WTC11 (cell line): Measurements from ENCODE around the gene CDH19. TPM values are rescaled to one million over a fixed set of nuclear protein-coding genes. Genes with fewer than 3 reads are reported as not detected.

Experiments
- ATAC-seq: fragments of 200-7000 bp; cut with Tn5 transposase; 2 replicates; pipeline ENCODE4 v1.10.0; 2021; ENCODE audit warnings: mild to moderate bottlenecking, moderate library complexity
- CTCF ChIA-PET: fragments of 300-600 bp; sonication (Branson Sonifier 250); formaldehyde crosslinking; loops from one replicate; lab custom pipeline; 2021; ENCODE audit warnings: antibody characterized with exemption; lab: Charles Lee
- POLR2A ChIA-PET: fragments of 350-600 bp; sonication (Branson Sonifier 250); formaldehyde crosslinking; loops from one replicate; lab custom pipeline; 2021; ENCODE audit warnings: antibody characterized with exemption; lab: Charles Lee
- DNase-seq: peaks from one replicate; pipeline ENCODE4 v3.0.0; 2021; ENCODE audit warnings: low spot score
- H3K27ac Mint-ChIP-seq: 2 replicates; pipeline ENCODE4 v1.8.0; 2021; ENCODE audit warnings: mixed read lengths
- H3K27me3 Mint-ChIP-seq: 2 replicates; pipeline ENCODE4 v1.8.0; 2021; ENCODE audit warnings: low read depth, mild to moderate bottlenecking, moderate library complexity, mixed read lengths
- H3K36me3 Mint-ChIP-seq: 2 replicates; pipeline ENCODE4 v1.8.0; 2021; ENCODE audit warnings: mixed read lengths
- H3K4me1 Mint-ChIP-seq: 2 replicates; pipeline ENCODE4 v1.8.0; 2022; ENCODE audit warnings: mixed read lengths
- H3K4me3 Mint-ChIP-seq: 2 replicates; pipeline ENCODE4 v1.8.0; 2021; ENCODE audit warnings: mild to moderate bottlenecking, moderate library complexity, mixed read lengths
- H3K9me3 Mint-ChIP-seq: 2 replicates; pipeline ENCODE4 v1.8.0; 2021; ENCODE audit warnings: mixed read lengths
- ATF1 ChIP-seq: sonication (generic); formaldehyde crosslinking; IDR thresholded peaks from 2 replicates; pipeline ENCODE4 v1.8.1; 2023; ENCODE audit warnings: mild to moderate bottlenecking, moderate library complexity, missing genetic modification reagents
- EMX1 ChIP-seq: fragments of 250-450 bp; sonication (Bioruptor Pico); IDR thresholded peaks from 2 replicates; pipeline ENCODE4 v1.8.0; 2021; ENCODE audit warnings: mild to moderate bottlenecking
- ESRRA ChIP-seq: sonication (generic); formaldehyde crosslinking; IDR thresholded peaks from 2 replicates; pipeline ENCODE4 v1.8.1; 2022; ENCODE audit warnings: mild to moderate bottlenecking, missing genetic modification reagents, borderline replicate concordance
- FOXK1 ChIP-seq: sonication (generic); formaldehyde crosslinking; IDR thresholded peaks from 2 replicates; pipeline ENCODE4 v1.8.0; 2022; ENCODE audit warnings: mild to moderate bottlenecking, moderate library complexity, missing genetic modification reagents
- FOXP1 ChIP-seq: sonication (generic); formaldehyde crosslinking; IDR thresholded peaks from 2 replicates; pipeline ENCODE4 v1.8.0; 2022; ENCODE audit warnings: missing genetic modification reagents, mild to moderate bottlenecking, moderate library complexity, borderline replicate concordance
- GTF2I ChIP-seq: fragments of 250-450 bp; sonication (Bioruptor Pico); conservative IDR thresholded peaks from 2 replicates; pipeline ENCODE4 v1.4.0; 2021; ENCODE audit warnings: mild to moderate bottlenecking
- HMGA2 ChIP-seq: fragments of 250-450 bp; sonication (Bioruptor Pico); IDR thresholded peaks from 2 replicates; pipeline ENCODE4 v1.4.0; 2021; ENCODE audit warnings: mild to moderate bottlenecking, moderate library complexity
- JAZF1 ChIP-seq: fragments of 250-450 bp; sonication (Bioruptor Pico); IDR thresholded peaks from 2 replicates; pipeline ENCODE4 v1.9.0; 2021; ENCODE audit warnings: moderate library complexity, mild to moderate bottlenecking, inconsistent platforms
- JUN ChIP-seq: sonication (generic); formaldehyde crosslinking; IDR thresholded peaks from 2 replicates; pipeline ENCODE4 v1.8.0; 2023; ENCODE audit warnings: mild to moderate bottlenecking, missing genetic modification reagents
- NFE2L1 ChIP-seq: sonication (generic); formaldehyde crosslinking; IDR thresholded peaks from 2 replicates; pipeline ENCODE4 v1.8.1; 2023; ENCODE audit warnings: missing genetic modification reagents
- PRDM15 ChIP-seq: sonication (generic); formaldehyde crosslinking; IDR thresholded peaks from 2 replicates; pipeline ENCODE4 v1.8.0; 2022; ENCODE audit warnings: missing genetic modification reagents
- STAT6 ChIP-seq: sonication (generic); formaldehyde crosslinking; conservative IDR thresholded peaks from 2 replicates; pipeline ENCODE4 v1.8.1; 2023; ENCODE audit warnings: mild to moderate bottlenecking, low read depth, missing genetic modification reagents, moderate library complexity
- ZMAT4 ChIP-seq: fragments of 250-450 bp; sonication (Bioruptor Pico); IDR thresholded peaks from 2 replicates; pipeline ENCODE4 v1.9.0; 2021; ENCODE audit warnings: mild to moderate bottlenecking
- ZNF121 ChIP-seq: sonication (generic); formaldehyde crosslinking; IDR thresholded peaks from 2 replicates; pipeline ENCODE4 v1.8.0; 2023; ENCODE audit warnings: missing genetic modification reagents
- ZNF263 ChIP-seq: sonication (generic); formaldehyde crosslinking; IDR thresholded peaks from 2 replicates; pipeline ENCODE4 v1.8.1; 2022; ENCODE audit warnings: low read depth, mild to moderate bottlenecking, moderate library complexity, missing genetic modification reagents
- total RNA-seq: library from RNA; stranded (reverse); gene quantifications from 3 replicates; pipeline ENCODE4 v1.2.3, GENCODE V29; 2021
- TF ChIP-seq, protein P1 (sequence below): sonication (generic); formaldehyde crosslinking; IDR thresholded peaks from 2 replicates; pipeline ENCODE4 v1.8.0; 2023; ENCODE audit warnings: mild to moderate bottlenecking, missing genetic modification reagents

Gene CDH19
- total RNA-seq, 1 experiment from 2014 or later = not detected

DNA sequence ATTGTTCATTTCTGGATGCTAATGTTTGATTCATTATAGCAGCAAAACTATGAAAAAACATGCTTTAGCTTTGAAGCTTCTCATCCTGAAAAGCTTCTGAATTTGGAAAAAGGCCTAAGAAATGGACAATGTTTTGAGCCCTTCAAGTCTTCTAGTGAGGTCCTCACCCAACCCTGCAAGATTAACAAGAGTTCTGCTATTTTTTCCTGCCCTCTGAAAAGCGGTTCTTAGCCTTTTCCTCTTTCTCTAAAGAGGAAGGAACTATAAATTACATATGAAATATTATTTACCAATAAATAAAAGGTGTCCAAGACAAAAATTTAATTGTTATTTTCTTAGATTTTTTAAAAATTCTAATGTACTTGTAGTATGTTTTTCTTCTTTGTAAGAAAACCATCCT lies 19.9 kb upstream of the CDH19 start:
- Mint-ChIP-seq H3K9me3 (peaks cover 3% of the 10 kb centered on the region; the same call in 1 of the 2 replicates), H3K4me3 (no peak overlapping the region), H3K36me3 (no peaks in the 10 kb centered on the region), H3K4me1 (peaks cover 23% of the 10 kb centered on the region), H3K27ac (no peak overlapping the region), H3K27me3 (no peaks in the 10 kb centered on the region)
- no peak for TF ChIP-seq ZMAT4 (CRISPR knock-in tag)
- TF ChIP-seq PRDM15 = no peak
- TF ChIP-seq ZNF263 (CRISPR knock-in tag) = no peak
- TF ChIP-seq, protein P1, sequence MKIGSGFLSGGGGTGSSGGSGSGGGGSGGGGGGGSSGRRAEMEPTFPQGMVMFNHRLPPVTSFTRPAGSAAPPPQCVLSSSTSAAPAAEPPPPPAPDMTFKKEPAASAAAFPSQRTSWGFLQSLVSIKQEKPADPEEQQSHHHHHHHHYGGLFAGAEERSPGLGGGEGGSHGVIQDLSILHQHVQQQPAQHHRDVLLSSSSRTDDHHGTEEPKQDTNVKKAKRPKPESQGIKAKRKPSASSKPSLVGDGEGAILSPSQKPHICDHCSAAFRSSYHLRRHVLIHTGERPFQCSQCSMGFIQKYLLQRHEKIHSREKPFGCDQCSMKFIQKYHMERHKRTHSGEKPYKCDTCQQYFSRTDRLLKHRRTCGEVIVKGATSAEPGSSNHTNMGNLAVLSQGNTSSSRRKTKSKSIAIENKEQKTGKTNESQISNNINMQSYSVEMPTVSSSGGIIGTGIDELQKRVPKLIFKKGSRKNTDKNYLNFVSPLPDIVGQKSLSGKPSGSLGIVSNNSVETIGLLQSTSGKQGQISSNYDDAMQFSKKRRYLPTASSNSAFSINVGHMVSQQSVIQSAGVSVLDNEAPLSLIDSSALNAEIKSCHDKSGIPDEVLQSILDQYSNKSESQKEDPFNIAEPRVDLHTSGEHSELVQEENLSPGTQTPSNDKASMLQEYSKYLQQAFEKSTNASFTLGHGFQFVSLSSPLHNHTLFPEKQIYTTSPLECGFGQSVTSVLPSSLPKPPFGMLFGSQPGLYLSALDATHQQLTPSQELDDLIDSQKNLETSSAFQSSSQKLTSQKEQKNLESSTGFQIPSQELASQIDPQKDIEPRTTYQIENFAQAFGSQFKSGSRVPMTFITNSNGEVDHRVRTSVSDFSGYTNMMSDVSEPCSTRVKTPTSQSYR (CRISPR knock-in tag) = no peak
- TF ChIP-seq EMX1 (CRISPR knock-in tag) = no peak
- no peak for TF ChIP-seq JAZF1 (CRISPR knock-in tag)
- no peak for TF ChIP-seq ATF1 (CRISPR knock-in tag)
- no peak for TF ChIP-seq JUN (CRISPR knock-in tag)
- TF ChIP-seq STAT6 (CRISPR knock-in tag) = no peak
- TF ChIP-seq NFE2L1 (CRISPR knock-in tag) = no peak
- no peak for TF ChIP-seq FOXP1
- TF ChIP-seq HMGA2 (CRISPR knock-in tag) = no peak
- no peak for TF ChIP-seq FOXK1 (CRISPR knock-in tag)
- TF ChIP-seq GTF2I = no peak
- no peak for DNase-seq
- no peak for ATAC-seq
- ChIA-PET CTCF (no interaction called here), POLR2A (interaction anchor here (0.7 kb wide), 1 partner anchor 8 kb away, joined by 8 read pairs; no protein-coding TSS in a partner anchor)

DNA sequence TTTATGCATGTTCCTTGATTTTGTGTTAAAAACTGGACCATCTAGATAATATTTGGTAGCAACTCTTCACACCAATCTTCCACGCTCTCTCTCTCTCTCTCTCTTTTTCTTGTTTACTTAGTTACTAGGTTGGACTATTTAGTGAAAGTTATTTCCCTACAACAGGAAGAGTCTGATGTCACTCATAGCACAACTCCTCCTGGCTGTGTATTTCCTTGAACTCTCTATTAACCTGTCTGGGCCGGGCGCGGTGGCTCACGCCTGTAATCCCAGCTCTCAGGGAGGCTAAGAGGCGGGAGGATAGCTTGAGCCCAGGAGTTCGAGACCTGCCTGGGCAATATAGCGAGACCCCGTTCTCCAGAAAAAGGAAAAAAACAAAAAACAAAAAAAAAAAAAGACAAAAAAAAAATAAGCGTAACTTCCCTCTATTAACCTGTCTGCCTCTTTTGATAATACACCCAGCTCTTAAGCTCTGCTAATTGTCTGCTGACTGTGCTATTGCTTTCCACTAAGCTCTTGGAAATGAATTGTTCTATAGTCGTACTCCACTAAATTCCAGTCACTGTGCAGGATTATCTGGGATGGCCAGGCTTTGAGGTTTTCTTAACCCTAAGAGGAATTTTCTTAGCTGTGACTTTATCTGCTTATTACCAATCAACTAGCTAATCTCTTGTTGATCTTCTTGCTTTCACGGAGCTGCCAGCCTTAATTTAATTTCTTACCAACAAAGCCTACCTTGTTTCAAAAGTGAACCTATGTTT lies 18.1 kb upstream of the CDH19 start:
- H3K4me3 Mint-ChIP-seq = no peak overlapping the region
- no peaks in the 10 kb centered on the region for H3K27me3 Mint-ChIP-seq
- no peaks in the 10 kb centered on the region; the same call in 1 of the 2 replicates for H3K9me3 Mint-ChIP-seq
- ChIA-PET CTCF (interaction anchor here (0.7 kb wide), 1 partner anchor 428 kb away, joined by 4 read pairs; no protein-coding TSS in a partner anchor), POLR2A (interaction anchor here (0.7 kb wide), 1 partner anchor 1692 kb away, joined by 3 read pairs; no protein-coding TSS in a partner anchor)
- ATAC-seq = no peak
- no peak for DNase-seq
- TF ChIP-seq ESRRA (CRISPR knock-in tag) = no peak
- peak; percentile 35; the same call in 1 of the 2 replicates for TF ChIP-seq ZNF121 (CRISPR knock-in tag)
- H3K36me3 Mint-ChIP-seq = no peaks in the 10 kb centered on the region
- peak overlapping the region; percentile 27 for H3K27ac Mint-ChIP-seq
- H3K4me1 Mint-ChIP-seq = peaks cover 23% of the 10 kb centered on the region
